Measurements from ENCODE around the gene DNER. TPM values are rescaled to one million over a fixed set of nuclear protein-coding genes. Genes with fewer than 3 reads are reported as not detected.

Gene DNER
- total RNA-seq, 2 donors from 2014 or later, result 0.27 to 1.7 TPM

- H3K4me3 ChIP-seq, result no peak overlapping the region
- no peaks in the 10 kb centered on the region for H3K36me3 ChIP-seq
- DNase-seq, result no peak
- H3K27ac ChIP-seq, result no peak overlapping the region
- H3K9ac ChIP-seq (ENCODE audit: low read depth in 2 of 2, low read length in 2 of 2), result no peak overlapping the region
- no peaks in the 10 kb centered on the region for H3K4me1 ChIP-seq
- H3K27me3 ChIP-seq, result peaks cover 6% of the 10 kb centered on the region
- no peak for TF ChIP-seq CTCF (IDR thresholded peaks at IDR 0.05)
- no peaks in the 10 kb centered on the region for H3K9me3 ChIP-seq
- intact Hi-C loops (cut with DNase I), result no loop called here
These were observed 79.6 kb downstream of the DNER start for GRCh38 chr2:229634601-229635370.

GRCh38 chr2:229633556-229633955 is 80.8 kb downstream of the DNER start:
- no peaks in the 10 kb centered on the region for H3K4me1 ChIP-seq
- H3K27me3 ChIP-seq, result peaks cover 6% of the 10 kb centered on the region
- no peak overlapping the region for H3K4me3 ChIP-seq
- no peak for DNase-seq
- intact Hi-C loops (cut with DNase I), result no loop called here
- TF ChIP-seq CTCF (IDR thresholded peaks at IDR 0.05), result no peak
- H3K27ac ChIP-seq, result no peak overlapping the region
- H3K9me3 ChIP-seq, result no peaks in the 10 kb centered on the region
- no peak overlapping the region for H3K9ac ChIP-seq (ENCODE audit: low read depth in 2 of 2, low read length in 2 of 2)
- H3K36me3 ChIP-seq, result no peaks in the 10 kb centered on the region

- Histone ChIP-seq H3K9me3 (no peaks in the 10 kb centered on the region), H3K9ac (ENCODE audit: low read depth in 2 of 2, low read length in 2 of 2) (no peak overlapping the region), H3K4me3 (no peak overlapping the region), H3K4me1 (no peaks in the 10 kb centered on the region), H3K27ac (no peak overlapping the region), H3K36me3 (no peaks in the 10 kb centered on the region), H3K27me3 (peaks cover 2% of the 10 kb centered on the region)
- no peak for DNase-seq
- intact Hi-C loops (cut with DNase I), result no loop called here
- no peak for TF ChIP-seq CTCF (IDR thresholded peaks at IDR 0.05)
These were observed 85.3 kb downstream of the DNER start for GRCh38 chr2:229629039-229629438.

GRCh38 chr2:229627728-229628127 is 86.6 kb downstream of the DNER start:
- no peak for DNase-seq
- Histone ChIP-seq H3K4me1 (no peaks in the 10 kb centered on the region), H3K9me3 (no peaks in the 10 kb centered on the region), H3K9ac (ENCODE audit: low read depth in 2 of 2, low read length in 2 of 2) (no peak overlapping the region), H3K4me3 (no peak overlapping the region), H3K27ac (no peak overlapping the region), H3K27me3 (no peaks in the 10 kb centered on the region), H3K36me3 (no peaks in the 10 kb centered on the region)
- no peak for TF ChIP-seq CTCF (IDR thresholded peaks at IDR 0.05)
- intact Hi-C loops (cut with DNase I), result no loop called here

- Histone ChIP-seq H3K9me3 (no peaks in the 10 kb centered on the region), H3K27ac (no peak overlapping the region), H3K4me3 (no peak overlapping the region), H3K9ac (ENCODE audit: low read depth in 2 of 2, low read length in 2 of 2) (no peak overlapping the region), H3K4me1 (no peaks in the 10 kb centered on the region), H3K36me3 (no peaks in the 10 kb centered on the region), H3K27me3 (no peaks in the 10 kb centered on the region)
- no peak for DNase-seq
- intact Hi-C loops (cut with DNase I), result no loop called here
- no peak for TF ChIP-seq CTCF (IDR thresholded peaks at IDR 0.05)
These were observed 91.6 kb downstream of the DNER start for GRCh38 chr2:229622495-229623355.

Measured in colonic mucosa (tissue), 4 donors.